Activated naive CD8-positive, alpha-beta T cell treated with anti-CD3 and anti-CD28 coated beads, Interleukin-2, amount 50 U/mL, for 24 hours (primary cell): ENCODE results near the gene ZNF738.

Experiments used
- ATAC-seq: fragments of 150-1000 bp; cut with Tn5 transposase; one replicate; pipeline ENCODE4 v1.10.0; 2021
- DNase-seq: peaks from one replicate; pipeline ENCODE4 v3.0.0; 2021
- H3K27ac Mint-ChIP-seq: one replicate; pipeline ENCODE4 v1.8.0; 2021; ENCODE audit warnings: mild to moderate bottlenecking, mixed read lengths
- H3K27me3 Mint-ChIP-seq: one replicate; pipeline ENCODE4 v1.8.0; 2021; ENCODE audit warnings: mixed read lengths
- H3K36me3 Mint-ChIP-seq: one replicate; pipeline ENCODE4 v1.8.0; 2021; ENCODE audit warnings: low read depth, mixed read lengths
- H3K4me1 Mint-ChIP-seq: one replicate; pipeline ENCODE4 v1.8.0; 2021; ENCODE audit warnings: mixed read lengths
- H3K4me3 Mint-ChIP-seq: one replicate; pipeline ENCODE4 v1.8.0; 2021; ENCODE audit warnings: mild to moderate bottlenecking, moderate library complexity, mixed read lengths
- H3K9me3 Mint-ChIP-seq: one replicate; pipeline ENCODE4 v1.8.0; 2021; ENCODE audit warnings: mixed read lengths

The ZNF738 gene

GRCh38 chr19:21383980-21384582 is 25.3 kb downstream of the ZNF738 start:
- H3K27ac Mint-ChIP-seq: no peak overlapping the region
- no peaks in the 10 kb centered on the region for H3K27me3 Mint-ChIP-seq
- peaks cover 82% of the 10 kb centered on the region for H3K9me3 Mint-ChIP-seq
- ATAC-seq (no peak), DNase-seq (no peak)
- peaks cover 65% of the 10 kb centered on the region for H3K36me3 Mint-ChIP-seq
- H3K4me1 Mint-ChIP-seq: no peaks in the 10 kb centered on the region
- H3K4me3 Mint-ChIP-seq: no peak overlapping the region

GRCh38 chr19:21396121-21396520 is 37.3 kb downstream of the ZNF738 start:
- Mint-ChIP-seq H3K9me3 (peaks cover 24% of the 10 kb centered on the region), H3K4me1 (peaks cover 26% of the 10 kb centered on the region), H3K27me3 (no peaks in the 10 kb centered on the region), H3K4me3 (no peak overlapping the region), H3K36me3 (peaks cover 43% of the 10 kb centered on the region), H3K27ac (no peak overlapping the region)
- ATAC-seq (no peak), DNase-seq (no peak)

GRCh38 chr19:21396893-21397572 is 38.2 kb downstream of the ZNF738 start, which contains the start of gene ZNF493:
TSS of gene ZNF493 (plus strand) at chr19:21397133. CDS start at chr19:21397238, 105 bp downstream.
- DNase-seq: peak; percentile 87
- Mint-ChIP-seq H3K36me3 (peaks cover 43% of the 10 kb centered on the region), H3K27me3 (no peaks in the 10 kb centered on the region), H3K9me3 (peaks cover 17% of the 10 kb centered on the region), H3K27ac (peak within 1 kb of the TSS; percentile 79), H3K4me1 (peaks cover 27% of the 10 kb centered on the region), H3K4me3 (peak within 1 kb of the TSS; percentile 96)
- ATAC-seq: peak; percentile 100

GRCh38 chr19:21398851-21399250 is 40.1 kb downstream of the ZNF738 start:
- Mint-ChIP-seq H3K9me3 (peaks cover 20% of the 10 kb centered on the region), H3K4me3 (no peak overlapping the region), H3K4me1 (peaks cover 30% of the 10 kb centered on the region), H3K27ac (no peak overlapping the region), H3K36me3 (peaks cover 57% of the 10 kb centered on the region), H3K27me3 (no peaks in the 10 kb centered on the region)
- DNase-seq (no peak), ATAC-seq (no peak)

- peaks cover 31% of the 10 kb centered on the region for H3K9me3 Mint-ChIP-seq
- no peak overlapping the region for H3K4me3 Mint-ChIP-seq
- no peaks in the 10 kb centered on the region for H3K27me3 Mint-ChIP-seq
These were observed 43.6 kb downstream of the ZNF738 start for GRCh38 chr19:21402303-21402985.

GRCh38 chr19:21410166-21410565 is 51.4 kb downstream of the ZNF738 start:
- Mint-ChIP-seq H3K4me3 (no peak overlapping the region), H3K27me3 (no peaks in the 10 kb centered on the region), H3K27ac (no peak overlapping the region), H3K9me3 (peaks cover 52% of the 10 kb centered on the region), H3K4me1 (no peaks in the 10 kb centered on the region), H3K36me3 (peaks cover 90% of the 10 kb centered on the region)
- no peak for ATAC-seq
- DNase-seq: no peak

More at GRCh38 chr19:21402303-21402985, 43.6 kb downstream of the ZNF738 start:
- Mint-ChIP-seq H3K4me1 (peaks cover 23% of the 10 kb centered on the region), H3K27ac (no peak overlapping the region), H3K36me3 (peaks cover 81% of the 10 kb centered on the region)
- DNase-seq: no peak
- no peak for ATAC-seq

- Mint-ChIP-seq H3K27me3 (no peaks in the 10 kb centered on the region), H3K4me1 (no peaks in the 10 kb centered on the region), H3K9me3 (peaks cover 73% of the 10 kb centered on the region), H3K27ac (no peak overlapping the region), H3K4me3 (no peak overlapping the region), H3K36me3 (peaks cover 77% of the 10 kb centered on the region)
- ATAC-seq: no peak
- no peak for DNase-seq
These were observed 63.4 kb downstream of the ZNF738 start for GRCh38 chr19:21422244-21422643.

GRCh38 chr19:21423057-21424041 is 64.5 kb downstream of the ZNF738 start:
- peaks cover 66% of the 10 kb centered on the region for H3K36me3 Mint-ChIP-seq

More at GRCh38 chr19:21423057-21424041, 64.5 kb downstream of the ZNF738 start:
- Mint-ChIP-seq H3K27me3 (no peaks in the 10 kb centered on the region), H3K27ac (no peak overlapping the region), H3K4me3 (no peak overlapping the region), H3K9me3 (peaks cover 62% of the 10 kb centered on the region), H3K4me1 (no peaks in the 10 kb centered on the region)
- ATAC-seq: no peak
- no peak for DNase-seq
